Calu3 (cell line): Measurements from ENCODE around the gene MKNK1. TPM values are rescaled to one million over a fixed set of nuclear protein-coding genes. Genes with fewer than 3 reads are reported as not detected.

Experiments
- BruUV-seq: library from RNA; stranded (reverse); fragments of 400-500 nt; replicated peaks from 2 replicates; lab custom pipeline; 2021; lab: Mats Ljungman, UMichigan
- CTCF ChIA-PET: fragments of 300-600 bp; sonication (Branson Sonifier 250); formaldehyde crosslinking; loops from one replicate; lab custom pipeline; 2022; ENCODE audit warnings: antibody characterized with exemption; lab: Charles Lee
- DNase-seq: peaks from one replicate; pipeline ENCODE4 v3.0.0; 2022
- H3K27ac Mint-ChIP-seq: one replicate; pipeline ENCODE4 v1.8.0; 2022; ENCODE audit warnings: mixed read lengths; ENCODE audit not compliant: unreplicated experiment
- H3K27me3 Mint-ChIP-seq: one replicate; pipeline ENCODE4 v1.8.0; 2022; ENCODE audit warnings: mixed read lengths; ENCODE audit not compliant: unreplicated experiment
- H3K36me3 Mint-ChIP-seq: one replicate; pipeline ENCODE4 v1.8.0; 2022; ENCODE audit warnings: mild to moderate bottlenecking, moderate library complexity, mixed read lengths; ENCODE audit not compliant: insufficient read depth, unreplicated experiment
- H3K4me1 Mint-ChIP-seq: one replicate; pipeline ENCODE4 v1.8.0; 2022; ENCODE audit warnings: mild to moderate bottlenecking, low read depth, mixed read lengths; ENCODE audit not compliant: unreplicated experiment
- H3K4me3 Mint-ChIP-seq: one replicate; pipeline ENCODE4 v1.8.0; 2022; ENCODE audit warnings: mild to moderate bottlenecking, low read depth, moderate library complexity, mixed read lengths; ENCODE audit not compliant: unreplicated experiment
- H3K9me3 Mint-ChIP-seq: one replicate; pipeline ENCODE4 v1.8.0; 2022; ENCODE audit warnings: low read depth, mixed read lengths; ENCODE audit not compliant: unreplicated experiment
- CTCF ChIP-seq: fragments of 200-600 bp; IDR thresholded peaks from one replicate; pipeline ENCODE4 v1.8.0; 2022; ENCODE audit warnings: antibody characterized with exemption; ENCODE audit not compliant: unreplicated experiment
- intact Hi-C: fragments of 100-400 bp; cut with micrococcal nuclease; formaldehyde crosslinking; loops from one replicate; pipeline ENCODE4 v1.10.0; 2022; ENCODE audit not compliant: unreplicated experiment
- total RNA-seq: library from RNA; stranded (reverse); gene quantifications from 2 replicates; pipeline ENCODE4 v1.2.3, GENCODE V29; 2022

The MKNK1 gene
- total RNA-seq, 1 experiment from 2014 or later = 29.6 TPM

GRCh38 chr1:46520063-46520911, 83.8 kb downstream of the MKNK1 start:
- CTCF ChIA-PET = interaction anchor here (0.5 to 1.3 kb wide), 4 partner anchors 8 to 836 kb away, joined by 3 to 4 read pairs (median 4); no protein-coding TSS in a partner anchor
- intact Hi-C loops = no loop called here
- H3K36me3 Mint-ChIP-seq = peaks cover 19% of the 10 kb centered on the region
- peak overlapping the region; percentile 28 for H3K4me3 Mint-ChIP-seq
- BruUV-seq = no TSS peak
- peak overlapping the region; percentile 42 for H3K27ac Mint-ChIP-seq
- peak; percentile 82 for DNase-seq
- H3K9me3 Mint-ChIP-seq = no peaks in the 10 kb centered on the region
- no peaks in the 10 kb centered on the region for H3K27me3 Mint-ChIP-seq
- peaks cover 79% of the 10 kb centered on the region for H3K4me1 Mint-ChIP-seq
- TF ChIP-seq CTCF = no peak

- Mint-ChIP-seq H3K36me3 (peaks cover 19% of the 10 kb centered on the region), H3K9me3 (no peaks in the 10 kb centered on the region), H3K4me3 (no peak overlapping the region), H3K27me3 (no peaks in the 10 kb centered on the region), H3K4me1 (peaks cover 79% of the 10 kb centered on the region), H3K27ac (no peak overlapping the region)
- TF ChIP-seq CTCF = no peak
- CTCF ChIA-PET = interaction anchor here (0.8 to 1.3 kb wide), 2 partner anchors 9 to 72 kb away, joined by 3 read pairs; no protein-coding TSS in a partner anchor
- no TSS peak for BruUV-seq
- no peak for DNase-seq
- intact Hi-C loops = no loop called here
Measured at GRCh38 chr1:46519209-46519608, 84.9 kb downstream of the MKNK1 start.

- no peaks in the 10 kb centered on the region for H3K9me3 Mint-ChIP-seq
- CTCF ChIA-PET = interaction anchor here (0.6 to 1.0 kb wide), 4 partner anchors 18 to 1389 kb away, joined by 3 to 4 read pairs (median 4); no protein-coding TSS in a partner anchor
- peak; percentile 32 for DNase-seq
- no peaks in the 10 kb centered on the region for H3K27me3 Mint-ChIP-seq
- intact Hi-C loops = no loop called here
- H3K4me3 Mint-ChIP-seq = peak overlapping the region; percentile 20
- no peak for TF ChIP-seq CTCF
- BruUV-seq = no TSS peak
- peaks cover 78% of the 10 kb centered on the region for H3K4me1 Mint-ChIP-seq
- peaks cover 19% of the 10 kb centered on the region for H3K36me3 Mint-ChIP-seq
- H3K27ac Mint-ChIP-seq = peak overlapping the region; percentile 77
Measured at GRCh38 chr1:46517932-46518498, 86.1 kb downstream of the MKNK1 start.

DNA sequence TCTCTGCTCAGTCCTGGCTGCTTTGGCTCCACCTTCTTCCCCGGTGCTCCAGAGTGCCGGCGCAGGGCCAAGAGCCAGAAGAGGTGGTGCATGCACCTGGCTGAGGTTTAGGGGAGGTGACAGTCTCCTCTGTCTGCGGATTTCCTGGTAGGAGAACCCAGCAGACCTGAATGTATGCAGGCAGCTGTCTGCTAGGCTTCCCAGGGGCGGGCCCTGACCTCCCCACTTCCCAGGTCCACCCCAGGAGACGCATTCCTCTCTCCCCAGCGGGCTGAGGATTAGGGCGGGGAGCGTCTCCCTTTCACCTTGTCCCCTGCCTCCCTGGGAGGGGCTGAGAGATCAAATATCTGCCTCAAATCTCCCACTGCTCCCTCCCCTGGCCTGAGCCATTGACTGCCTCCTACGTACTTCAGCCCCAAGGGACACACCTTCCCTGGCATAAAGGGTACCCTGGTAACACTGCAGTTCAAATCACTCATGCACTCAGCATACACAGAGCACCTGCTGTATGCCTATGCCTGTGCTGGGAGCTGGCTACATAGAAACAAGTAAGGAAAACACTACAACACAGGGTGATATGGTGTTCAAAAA, 87.0 kb downstream of the MKNK1 start:
- CTCF ChIA-PET = interaction anchor here (0.6 to 1.1 kb wide), 6 partner anchors 8 to 336 kb away, joined by 3 to 6 read pairs (median 3); no protein-coding TSS in a partner anchor
- H3K27ac Mint-ChIP-seq = peak overlapping the region; percentile 77
- peak; percentile 90 for DNase-seq

More for the DNA sequence above, 87.0 kb downstream of the MKNK1 start:
- TF ChIP-seq CTCF = no peak
- intact Hi-C loops = no loop called here
- no peaks in the 10 kb centered on the region for H3K9me3 Mint-ChIP-seq
- BruUV-seq = no TSS peak
- H3K4me1 Mint-ChIP-seq = peaks cover 69% of the 10 kb centered on the region
- H3K4me3 Mint-ChIP-seq = peak overlapping the region; percentile 36
- no peaks in the 10 kb centered on the region for H3K27me3 Mint-ChIP-seq
- H3K36me3 Mint-ChIP-seq = peaks cover 19% of the 10 kb centered on the region
